Forelimb muscle (tissue), 1 donor: ENCODE data around the gene DIS3. TPM values are rescaled to one million over a fixed set of nuclear protein-coding genes. Genes with fewer than 3 reads are reported as not detected.
"Not testable (repeated sequence)": the region's sequence is repeated elsewhere in the genome, so short reads cannot be mapped to it uniquely, and the experiment has no call there.

Experiments
- DNase-seq: peaks from one replicate; pipeline ENCODE4 v3.0.0-alpha.2; 2013; ENCODE audit warnings: low read depth
- polyA plus RNA-seq: library from polyadenylated mRNA; unstranded; fragments of 120-200 nt; gene quantifications from one replicate; pipeline ENCODE4 v1.2.1, GENCODE V29; 2013; ENCODE audit not compliant: insufficient read length

The DIS3 gene
- polyA plus RNA-seq, 1 donor, result 15.3 TPM

DNA sequence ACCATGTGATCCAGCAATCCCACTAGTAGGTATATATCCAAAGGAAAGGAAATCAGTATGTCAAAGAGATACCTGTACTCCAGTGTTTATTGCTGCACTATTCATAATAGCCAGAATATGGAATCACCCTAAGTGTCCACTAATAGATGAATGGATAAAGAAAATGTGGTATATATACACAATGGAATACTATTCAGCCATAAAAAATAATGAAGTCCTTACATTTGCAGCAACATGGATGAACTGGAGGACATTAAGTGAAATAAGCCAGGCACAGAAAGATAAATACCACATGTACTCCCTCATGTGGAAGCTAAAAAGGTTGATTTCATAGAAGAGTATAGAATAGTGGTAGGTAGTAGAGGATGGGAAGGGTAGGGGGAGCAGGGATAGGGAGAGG is 30.5 kb downstream of the DIS3 start:
- DNase-seq, result no peak

DNA sequence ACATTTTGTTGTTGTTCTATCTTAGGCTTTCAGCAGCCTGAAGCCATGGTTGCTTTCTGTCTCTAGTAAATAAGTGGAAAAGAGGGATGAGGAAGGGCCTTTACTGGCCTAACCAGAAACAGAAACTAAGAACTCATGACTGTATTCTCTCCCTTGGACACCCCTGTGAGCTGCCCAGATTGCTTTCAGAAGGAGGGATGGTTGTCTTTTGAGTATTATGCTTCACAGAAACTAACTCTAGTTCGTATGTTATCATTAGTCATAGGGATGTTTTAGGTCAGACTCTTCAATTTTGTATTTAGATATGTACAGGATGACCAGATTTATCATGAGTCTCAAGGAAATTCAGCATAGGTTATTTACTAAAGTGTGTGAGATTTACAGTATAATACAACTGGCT is 36.4 kb downstream of the DIS3 start:
- no peak for DNase-seq

DNA sequence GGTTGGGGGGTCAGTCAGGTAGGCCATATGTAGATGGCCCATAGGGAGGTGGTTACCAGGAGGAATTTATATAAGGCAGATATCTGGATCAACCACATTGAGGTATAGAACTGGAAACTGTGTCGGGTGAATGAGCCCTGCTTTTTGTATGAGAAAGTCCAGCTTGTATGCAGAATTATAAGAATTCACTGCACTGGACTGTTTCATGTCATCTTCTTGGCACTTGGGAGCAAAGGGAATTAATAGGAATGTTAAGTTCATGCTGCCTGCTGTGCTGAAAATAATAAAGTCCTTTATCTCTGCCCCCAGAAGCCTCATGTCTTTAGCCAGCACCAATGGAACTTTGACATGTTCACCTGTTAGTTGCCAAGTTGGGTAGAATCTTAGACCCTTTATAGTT is 41.7 kb downstream of the DIS3 start:
- DNase-seq, result no peak

DNA sequence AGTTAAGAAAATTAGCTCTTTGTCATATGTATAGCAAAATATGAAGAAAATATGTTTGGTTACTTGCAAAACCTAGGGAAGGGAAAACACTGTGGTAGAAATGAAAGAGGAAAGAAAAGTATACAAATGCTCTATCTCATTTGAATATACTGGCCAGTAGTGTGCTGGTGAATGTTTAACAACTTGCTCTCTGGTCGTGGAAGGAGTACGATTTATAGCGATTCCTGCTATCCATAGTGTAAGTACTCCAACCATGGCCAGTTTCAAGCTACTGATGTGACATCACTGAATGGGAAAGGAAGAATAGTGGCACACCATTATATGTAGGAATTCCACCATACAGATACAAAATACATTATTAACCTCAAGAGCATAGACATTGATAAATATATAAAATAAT is 44.7 kb downstream of the DIS3 start:
- DNase-seq, result no peak

DNA sequence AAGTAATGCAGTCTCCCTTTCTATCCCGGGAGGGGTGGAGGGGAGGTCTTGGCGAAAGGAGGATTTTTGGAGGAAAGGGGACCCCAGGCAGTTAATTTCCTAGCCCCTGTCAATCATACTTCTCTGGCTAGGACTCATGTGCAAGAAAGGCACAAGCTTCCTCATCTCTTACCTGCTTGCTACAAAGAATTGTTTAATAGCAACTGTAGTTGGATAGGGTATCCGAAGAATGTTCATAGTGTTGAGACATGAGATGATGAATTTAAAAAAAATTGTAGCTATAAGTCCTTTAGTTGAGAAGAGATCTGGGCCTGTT is 53.5 kb downstream of the DIS3 start:
- DNase-seq, result no peak

DNA sequence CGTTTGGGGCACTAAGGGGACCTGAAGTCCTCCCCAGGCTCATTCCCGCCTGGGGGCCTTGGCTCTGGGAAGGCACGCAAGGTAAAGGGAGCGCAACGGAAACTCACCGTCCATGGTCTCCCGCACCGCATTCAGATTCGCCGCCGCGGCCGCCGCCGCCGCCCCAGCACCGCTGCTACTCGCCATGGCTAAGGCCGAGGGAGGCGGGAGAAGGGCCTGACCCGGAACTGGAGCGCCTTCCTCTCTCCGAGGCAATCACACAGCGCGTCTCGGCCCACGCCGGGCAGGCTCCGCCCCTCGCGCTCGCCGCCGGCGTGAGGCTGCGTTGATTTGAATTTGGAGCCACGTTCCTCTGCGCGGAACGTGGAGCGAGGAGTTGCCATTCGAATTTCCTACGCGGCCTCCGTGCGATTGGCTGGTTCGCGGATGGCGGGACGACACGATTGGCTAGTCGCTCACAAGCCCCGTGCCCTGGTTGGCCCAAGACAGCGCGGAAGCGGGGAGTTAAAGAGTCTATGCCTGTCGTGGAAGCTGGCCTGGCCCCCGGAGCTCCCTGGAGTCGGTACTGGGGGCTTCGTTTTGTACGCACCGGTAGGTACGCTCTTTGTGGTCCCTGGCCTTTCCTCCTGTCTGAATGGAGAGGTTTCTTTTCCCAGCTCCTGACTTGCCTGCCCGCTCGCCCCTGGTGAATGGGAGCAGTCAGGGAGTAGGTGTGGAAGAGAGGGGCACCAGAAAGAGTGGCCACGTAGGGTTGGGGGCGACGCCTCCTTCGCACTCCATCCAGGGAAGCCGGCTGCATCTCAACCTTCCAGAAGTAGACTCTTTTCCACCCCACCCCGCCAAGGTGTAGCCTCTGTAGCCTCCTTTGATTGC is 54.0 kb downstream of the DIS3 start, which contains the start of the genes BORA and MZT1:
Gene BORA (plus strand): TSS at position 507 of the 873 bp plus-strand sequence. CDS start 1,018 bp downstream, outside the sequence.
Gene MZT1 (minus strand): TSS at position 213 of the 873 bp plus-strand sequence. CDS start 27 bp downstream, at position 186.
- DNase-seq, result peak; percentile 97

DNA sequence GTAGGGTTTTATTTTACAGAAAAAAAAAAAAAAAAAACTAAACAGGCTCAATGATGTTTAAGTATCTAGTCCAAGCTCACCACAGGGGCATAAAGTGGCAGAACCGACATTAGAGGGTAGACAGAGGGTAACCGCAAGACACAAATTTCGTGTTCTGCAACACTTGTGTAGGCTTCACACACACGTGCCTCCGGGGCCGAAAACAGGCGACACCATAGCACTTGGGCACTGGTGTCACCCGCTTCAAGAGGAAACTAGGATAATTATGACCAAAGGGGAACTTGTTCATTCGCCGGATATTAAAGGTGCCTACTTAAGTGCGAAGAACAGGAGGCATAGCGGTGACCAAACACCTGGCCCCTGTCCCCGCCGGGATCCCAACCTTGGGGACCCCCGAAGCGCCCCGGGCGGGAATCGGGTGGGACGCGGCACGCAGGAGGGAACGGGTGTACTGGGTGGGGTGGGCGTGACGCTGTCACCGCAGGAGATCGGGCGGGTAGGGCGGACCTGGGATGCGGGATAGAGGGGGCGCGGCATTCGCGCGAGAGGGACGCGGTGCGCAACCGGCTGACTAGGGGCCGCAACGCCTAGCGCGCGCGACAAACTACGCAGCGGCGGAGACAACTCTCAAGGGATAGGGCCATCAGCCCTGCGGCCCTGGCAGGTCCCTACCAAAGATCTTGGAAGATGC is 54.8 kb downstream of the DIS3 start:
- DNase-seq, result no peak

DNA sequence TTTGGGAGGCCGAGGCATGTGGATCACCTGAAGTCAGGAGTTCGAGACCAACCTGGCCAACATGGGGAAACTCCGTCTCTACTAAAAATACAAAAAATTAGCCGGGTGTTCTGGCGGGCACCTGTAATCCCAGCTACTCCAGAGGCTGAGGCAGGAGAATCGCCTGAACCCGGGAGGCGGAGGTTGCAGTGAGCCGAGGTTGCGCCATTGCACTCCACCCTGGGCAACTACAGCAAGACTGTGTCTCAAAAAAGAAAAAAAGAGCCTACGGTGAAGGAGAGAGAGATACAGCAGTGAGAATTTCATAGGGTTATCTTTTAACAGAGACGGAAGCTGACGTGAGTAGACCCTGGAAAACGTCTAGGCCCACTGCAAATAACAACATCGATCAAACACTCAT is 55.5 kb downstream of the DIS3 start:
- DNase-seq, result not testable (repeated sequence)

DNA sequence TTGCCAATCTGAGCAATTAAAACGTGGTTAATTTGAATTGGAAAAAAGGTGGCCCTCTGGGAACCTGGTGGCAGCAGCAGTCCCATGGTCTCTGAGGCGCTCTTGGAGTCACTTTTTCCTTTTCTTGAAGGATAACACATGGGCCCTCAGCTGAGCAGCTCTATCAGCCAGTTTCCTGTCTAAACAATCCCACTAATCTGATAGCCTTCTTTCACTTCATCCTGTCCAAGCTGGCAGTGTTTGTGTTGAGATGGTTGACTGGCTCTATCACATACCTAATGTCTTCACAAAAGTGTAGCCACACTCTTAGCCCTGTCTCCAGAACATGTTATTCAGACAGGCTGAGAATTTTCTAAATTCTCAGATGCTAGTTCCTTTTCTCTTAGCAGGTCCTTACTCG is 64.9 kb downstream of the DIS3 start:
- no peak for DNase-seq

Other genes with a start within 250 kb of the DIS3 start
- gene MZT1, start 54.3 kb downstream of the DIS3 start, polyA plus RNA-seq, result 26.1 TPM
- 2.9 TPM for gene BORA, start 54.0 kb downstream of the DIS3 start, polyA plus RNA-seq
- gene PIBF1, start 233 bp upstream of the DIS3 start, polyA plus RNA-seq, result 24.2 TPM